GM18508 (cell line): ENCODE measurements around the gene RELCH.

Experiments used
- ATAC-seq: cut with Tn5 transposase; IDR thresholded peaks from one replicate; pipeline ENCODE4 v1.9.1; 2021; ENCODE audit warnings: moderate number of reproducible peaks; ENCODE audit not compliant: insufficient read depth, unreplicated experiment

Gene RELCH

GRCh38 chr18:62312851-62313250, 125.8 kb downstream of the RELCH start:
- ATAC-seq: no peak

DNA sequence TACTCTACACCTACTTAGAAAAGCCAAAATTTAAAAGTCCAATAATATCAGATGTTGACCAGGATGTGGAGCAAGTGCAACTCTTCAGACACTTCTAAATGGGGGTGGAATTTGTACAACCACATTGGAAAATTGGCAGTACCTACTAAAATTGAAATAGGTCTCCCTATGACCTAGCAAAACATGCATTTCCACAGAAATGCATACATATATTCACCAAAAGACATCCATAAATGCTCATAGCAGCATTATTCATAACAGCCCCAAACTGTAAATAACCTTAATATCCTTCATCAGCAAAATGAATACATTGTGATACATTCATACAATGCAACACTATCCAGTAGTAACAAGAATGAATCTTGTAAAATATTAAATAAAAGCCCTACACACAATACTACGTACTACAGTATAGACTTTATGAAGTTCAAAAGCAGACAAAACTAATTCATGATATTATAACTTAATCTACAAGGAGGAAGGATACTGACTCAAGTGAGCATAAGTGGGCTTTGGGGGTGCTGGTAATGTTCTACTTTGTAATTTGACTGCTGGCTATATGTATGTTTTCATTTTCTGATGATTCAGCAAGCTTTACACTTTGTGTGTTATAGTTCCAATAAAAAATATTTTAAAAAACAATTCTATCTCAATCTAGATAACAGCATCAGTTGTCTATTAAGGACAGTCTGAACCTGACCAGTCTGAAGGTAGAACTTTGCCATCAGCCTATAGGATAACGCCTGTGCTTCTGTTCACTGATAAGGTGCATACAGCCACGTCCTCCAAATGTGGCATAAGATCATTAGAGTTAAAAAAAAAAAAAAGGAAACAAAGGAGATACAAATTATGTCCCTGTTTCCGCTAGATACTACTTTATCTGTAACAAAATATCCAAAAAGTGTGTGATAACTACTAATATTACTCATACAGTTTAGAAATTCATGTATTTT, 131.4 kb downstream of the RELCH start:
- ATAC-seq: no peak

DNA sequence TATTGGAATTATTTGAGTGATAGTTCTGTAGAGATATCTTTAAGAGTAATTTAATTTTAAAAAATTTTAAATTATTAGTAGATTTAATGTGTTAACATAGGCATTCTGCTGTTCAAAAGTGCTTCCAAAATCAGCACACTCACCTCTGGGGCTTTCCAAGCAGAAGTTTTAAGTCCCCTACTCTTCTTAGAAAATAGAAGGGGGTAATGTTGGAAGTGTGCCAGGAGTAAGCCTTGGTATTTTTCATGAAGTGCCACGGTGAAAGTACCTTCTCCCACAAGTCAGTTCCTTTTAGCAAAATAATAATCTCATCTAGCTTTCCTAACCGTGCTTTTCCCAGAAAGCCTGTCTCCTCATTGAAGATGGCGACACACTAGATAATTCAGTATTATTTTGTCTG, 134.1 kb downstream of the RELCH start:
- no peak for ATAC-seq

GRCh38 chr18:62323483-62324180, 136.6 kb downstream of the RELCH start:
- no peak for ATAC-seq

GRCh38 chr18:62324181-62324828, 137.2 kb downstream of the RELCH start:
- ATAC-seq: no peak

DNA sequence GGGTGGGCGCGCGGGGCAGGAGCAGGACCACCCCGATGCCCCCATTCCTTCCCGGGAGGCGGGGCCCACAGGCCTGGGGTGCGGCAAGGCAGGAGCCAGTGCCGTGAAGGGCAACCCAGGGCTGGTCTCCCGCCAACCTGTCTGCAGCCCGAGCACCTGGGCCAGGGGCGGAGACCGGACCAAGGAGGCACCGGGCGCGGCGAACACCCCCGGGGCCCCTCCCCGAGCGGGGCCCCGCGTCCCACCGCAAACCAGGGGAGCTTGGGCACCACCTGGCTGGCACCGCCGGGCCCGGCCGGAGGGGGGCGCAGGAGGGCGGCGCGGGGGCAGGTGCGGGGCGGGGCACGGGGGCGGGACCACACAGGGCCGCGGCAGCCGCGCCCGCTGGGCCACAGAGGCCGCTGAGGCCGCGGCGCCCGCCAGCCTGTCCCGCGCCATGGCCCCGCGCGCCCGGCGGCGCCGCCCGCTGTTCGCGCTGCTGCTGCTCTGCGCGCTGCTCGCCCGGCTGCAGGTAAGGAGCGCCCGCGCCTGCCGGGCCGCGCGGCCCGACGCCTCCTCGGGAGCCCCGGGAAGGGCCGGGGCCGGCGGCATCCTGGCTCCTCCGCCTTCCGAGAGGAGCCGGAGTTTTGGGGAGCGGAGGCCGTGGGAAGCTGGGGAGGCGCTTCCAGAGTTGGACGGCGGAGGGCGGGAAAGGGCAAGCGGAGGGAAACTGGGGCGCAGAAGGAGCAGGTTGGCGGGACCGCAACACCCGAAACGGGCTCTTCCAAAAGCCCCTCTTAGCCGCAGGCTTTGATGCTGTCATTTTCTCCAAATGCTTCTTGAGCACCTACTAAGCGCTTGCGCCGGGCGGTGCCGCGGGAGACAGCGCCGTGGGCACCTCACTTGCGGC, 138.1 kb downstream of the RELCH start, which contains the start of gene TNFRSF11A:
TSS of gene TNFRSF11A (plus strand) at position 394 of the 889 bp plus-strand sequence. CDS start at position 437, 43 bp downstream.
- ATAC-seq: no peak

GRCh38 chr18:62325806-62326645, 139.0 kb downstream of the RELCH start:
- no peak for ATAC-seq

GRCh38 chr18:62326646-62327348, 139.7 kb downstream of the RELCH start:
- ATAC-seq: no peak

- no peak for ATAC-seq
These were observed 140.9 kb downstream of the RELCH start for GRCh38 chr18:62327977-62328376.

DNA sequence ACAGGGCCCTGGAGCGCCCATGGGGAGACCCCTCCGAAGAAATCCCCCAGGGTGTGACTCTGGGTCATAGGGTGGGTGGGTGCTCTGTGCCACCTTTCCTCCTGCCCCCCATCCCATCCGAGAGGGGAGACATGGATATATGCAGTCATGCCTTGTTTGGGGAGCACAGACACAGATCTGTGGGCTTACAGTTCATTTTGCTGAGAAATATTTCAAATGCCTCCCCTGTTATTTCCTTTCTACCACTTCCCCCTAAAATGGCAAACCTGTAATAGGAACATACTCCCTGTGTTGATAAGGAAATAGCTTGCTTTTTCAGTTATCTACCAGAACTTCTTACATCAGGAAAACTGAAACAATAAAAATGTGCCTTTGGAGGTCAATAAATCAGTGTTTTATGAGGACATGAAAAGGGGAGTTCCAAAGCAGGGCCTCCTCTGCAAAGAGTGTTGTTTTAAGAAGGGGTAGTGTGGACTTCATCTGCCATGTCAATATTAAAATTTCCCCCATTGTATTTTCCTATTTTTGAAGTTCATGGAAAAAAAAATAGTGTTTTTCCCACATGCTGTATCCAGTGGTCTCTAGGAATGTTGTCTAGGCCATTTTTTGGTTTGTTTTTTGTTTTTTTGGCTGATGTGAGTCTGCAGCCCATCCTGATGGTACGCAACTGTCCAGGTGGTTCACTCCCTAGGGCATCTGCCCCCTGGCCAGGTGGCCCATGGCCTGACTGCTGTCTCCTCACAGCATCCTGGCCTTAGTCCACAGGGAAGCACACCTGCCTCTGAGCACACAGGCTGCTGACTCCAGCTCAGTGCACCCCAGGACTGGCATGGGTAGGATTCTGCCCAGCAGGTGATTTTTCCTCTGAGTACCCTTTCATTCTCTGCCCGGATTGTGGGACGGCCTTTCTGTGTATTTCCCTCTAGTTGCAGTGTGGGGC, 141.8 kb downstream of the RELCH start:
- no peak for ATAC-seq

GRCh38 chr18:62329691-62330454, 142.8 kb downstream of the RELCH start:
- ATAC-seq: peak; percentile 35

DNA sequence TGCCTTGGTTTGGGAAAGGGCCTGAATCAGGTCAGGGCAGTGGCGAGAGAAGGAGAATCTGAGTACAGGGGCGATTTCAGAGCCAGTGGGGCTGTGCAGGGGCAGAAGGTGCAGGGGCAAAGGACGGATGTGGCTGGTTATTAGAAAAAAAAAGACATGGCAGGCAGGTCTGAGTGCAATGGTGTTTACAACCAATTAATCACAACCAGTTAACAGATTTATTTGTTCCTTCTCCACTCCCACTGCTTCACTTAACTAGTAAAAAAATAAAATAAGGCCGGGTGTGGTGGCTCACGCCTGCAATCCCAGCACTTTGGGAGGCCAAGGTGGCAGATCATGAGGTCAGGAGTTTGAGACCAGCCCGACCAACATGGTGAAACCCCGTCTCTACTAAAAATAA, 143.6 kb downstream of the RELCH start:
- ATAC-seq: no peak

DNA sequence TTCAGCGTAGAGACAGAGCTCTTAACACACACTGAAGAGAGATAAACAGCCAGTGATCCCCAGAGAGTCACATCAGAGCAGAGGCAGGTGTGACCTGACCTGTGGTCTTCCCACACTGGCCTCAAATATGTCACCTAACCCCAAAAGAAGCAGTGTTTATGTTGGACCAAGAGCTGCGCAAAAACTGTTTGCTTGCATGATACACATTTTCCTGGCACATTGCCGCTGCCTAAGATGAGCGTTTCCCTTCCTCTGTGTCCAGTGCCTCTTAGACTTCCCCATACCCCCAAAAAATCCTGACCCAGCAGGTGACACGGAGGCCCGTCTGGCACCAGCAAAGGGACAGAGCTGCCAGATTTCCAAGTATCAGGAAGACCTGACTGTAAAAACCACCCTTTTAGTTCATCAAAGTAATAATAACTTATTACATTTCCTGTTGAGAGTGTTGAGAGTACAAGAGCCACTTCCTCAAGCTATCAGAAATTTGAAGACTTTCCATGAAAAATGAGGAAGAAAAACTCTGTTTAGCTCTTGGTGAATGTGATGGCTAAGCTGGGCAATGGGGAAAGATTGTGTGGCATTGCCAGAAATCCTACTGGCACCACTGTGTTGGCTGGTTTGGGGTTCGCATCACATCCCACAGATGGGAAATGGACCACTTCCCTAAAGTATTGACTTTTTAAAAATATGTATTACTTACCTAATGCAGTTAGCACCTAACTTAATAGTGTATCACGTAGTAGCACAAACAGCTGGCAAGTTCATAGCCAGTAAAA, 144.7 kb downstream of the RELCH start:
- no peak for ATAC-seq

GRCh38 chr18:62332431-62332830, 145.4 kb downstream of the RELCH start:
- no peak for ATAC-seq

DNA sequence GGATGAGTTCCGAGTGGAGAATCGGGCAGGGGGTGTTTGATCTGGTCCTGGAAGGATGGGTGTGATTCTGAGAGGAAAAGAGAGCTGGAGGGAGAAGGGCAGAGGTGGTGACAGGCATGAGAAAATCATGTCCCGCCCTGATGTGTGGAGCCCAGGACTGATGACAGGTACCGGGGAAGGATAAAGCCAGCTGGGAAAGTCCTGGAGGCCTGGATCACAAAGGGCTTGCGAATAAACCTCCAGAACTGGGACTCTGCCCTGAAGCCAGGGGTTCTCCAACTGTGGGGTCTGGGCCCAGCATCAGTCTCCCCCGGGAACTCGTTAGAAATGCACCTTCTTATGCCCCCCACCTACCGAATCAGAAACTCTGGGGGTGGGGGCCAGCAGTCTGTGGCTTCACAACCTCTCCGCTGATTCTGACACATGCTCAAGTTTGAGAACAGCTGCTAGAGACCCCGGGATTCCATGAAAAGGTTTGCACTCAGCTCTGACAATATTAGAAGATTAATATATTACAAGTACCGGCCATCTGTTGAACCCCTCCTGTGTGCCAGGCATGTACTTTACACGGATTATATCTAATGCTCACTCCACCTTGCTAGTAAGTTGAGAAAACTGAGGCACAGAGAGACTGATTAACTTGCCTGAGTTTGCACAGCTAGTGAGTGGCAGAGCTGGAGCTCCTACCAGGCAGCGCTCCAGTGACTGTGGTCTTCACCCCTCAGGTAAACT, 146.1 kb downstream of the RELCH start:
- no peak for ATAC-seq
